ENCODE data around the gene CENPT.
A peak's percentile ranks its signal among the peaks of the same experiment; 100 is the strongest.

Gene CENPT

DNA sequence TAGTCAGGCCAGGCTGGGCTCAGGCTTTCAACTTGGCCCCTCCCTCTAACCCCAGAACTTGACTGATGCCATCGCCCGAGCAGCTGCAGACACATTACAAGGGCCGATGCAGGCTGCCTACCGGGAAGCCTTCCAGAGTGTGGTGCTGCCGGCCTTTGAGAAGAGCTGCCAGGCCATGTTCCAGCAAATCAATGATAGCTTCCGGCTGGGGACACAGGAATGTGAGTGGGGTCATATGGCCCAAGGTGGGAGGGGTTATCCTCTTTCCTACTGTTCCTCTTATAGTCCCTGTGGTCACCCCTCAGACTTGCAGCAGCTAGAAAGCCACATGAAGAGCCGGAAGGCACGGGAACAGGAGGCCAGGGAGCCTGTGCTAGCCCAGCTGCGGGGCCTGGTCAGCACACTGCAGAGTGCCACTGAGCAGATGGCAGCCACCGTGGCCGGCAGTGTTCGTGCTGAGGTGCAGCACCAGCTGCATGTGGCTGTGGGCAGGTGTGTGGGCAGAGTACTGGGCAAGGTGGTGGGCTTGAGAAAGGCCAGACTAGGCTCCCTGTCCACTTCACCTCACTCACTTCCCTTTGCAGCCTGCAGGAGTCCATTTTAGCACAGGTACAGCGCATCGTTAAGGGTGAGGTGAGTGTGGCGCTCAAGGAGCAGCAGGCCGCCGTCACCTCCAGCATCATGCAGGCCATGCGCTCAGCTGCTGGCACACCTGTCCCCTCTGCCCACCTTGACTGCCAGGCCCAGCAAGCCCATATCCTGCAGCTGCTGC is 35.1 kb upstream of the CENPT start:
- Mint-ChIP-seq H3K36me3 (peaks cover 57 to 64% of the 10 kb centered on the region in 2 donors), H3K27me3 (no peaks in the 10 kb centered on the region), H3K4me1 (peaks cover 4 to 14% of the 10 kb centered on the region in 2 donors), H3K9me3 (no peaks in the 10 kb centered on the region), H3K27ac (no peak overlapping the region), H3K4me3 (no peak overlapping the region)
- DNase-seq = no peak
- ATAC-seq (replicated peaks) = no peak

DNA sequence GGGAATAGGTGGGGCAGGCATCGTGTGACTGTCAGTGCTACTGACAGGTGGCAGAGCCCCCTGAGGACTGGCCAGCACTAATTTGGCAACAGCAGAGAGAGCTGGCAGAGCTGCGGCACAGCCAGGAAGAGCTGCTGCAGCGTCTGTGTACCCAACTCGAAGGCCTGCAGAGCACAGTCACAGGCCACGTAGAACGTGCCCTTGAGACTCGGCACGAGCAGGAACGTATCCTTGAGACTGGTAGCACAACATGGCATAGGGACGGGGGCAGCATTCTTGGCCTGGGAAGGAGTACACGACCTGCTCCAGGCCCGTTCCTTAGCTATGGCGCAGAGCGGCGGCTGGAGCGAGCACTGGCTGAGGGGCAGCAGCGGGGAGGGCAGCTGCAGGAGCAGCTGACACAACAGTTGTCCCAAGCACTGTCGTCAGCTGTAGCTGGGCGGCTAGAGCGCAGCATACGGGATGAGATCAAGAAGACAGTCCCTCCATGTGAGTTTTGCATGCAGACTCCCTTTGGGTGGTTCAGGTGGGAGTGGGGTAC is 34.2 kb upstream of the CENPT start:
- Mint-ChIP-seq H3K4me3 (no peak overlapping the region), H3K36me3 (peaks cover 63 to 71% of the 10 kb centered on the region in 2 donors), H3K27me3 (no peaks in the 10 kb centered on the region), H3K9me3 (no peaks in the 10 kb centered on the region), H3K4me1 (peaks cover 4 to 14% of the 10 kb centered on the region in 2 donors), H3K27ac (peak overlapping the region; percentile 6)
- no peak for ATAC-seq (replicated peaks)
- no peak for DNase-seq

DNA sequence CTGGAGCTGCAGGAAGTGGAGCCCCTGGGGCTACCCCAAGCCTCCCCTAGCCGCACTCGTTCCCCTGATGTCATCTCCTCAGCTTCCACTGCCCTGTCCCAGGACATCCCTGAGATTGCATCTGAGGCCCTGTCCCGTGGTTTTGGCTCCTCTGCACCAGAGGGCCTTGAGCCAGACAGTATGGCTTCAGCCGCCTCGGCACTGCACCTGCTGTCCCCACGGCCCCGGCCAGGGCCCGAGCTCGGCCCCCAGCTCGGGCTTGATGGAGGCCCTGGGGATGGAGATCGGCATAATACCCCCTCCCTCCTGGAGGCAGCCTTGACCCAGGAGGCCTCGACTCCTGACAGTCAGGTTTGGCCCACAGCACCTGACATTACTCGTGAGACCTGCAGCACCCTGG is 33.1 kb upstream of the CENPT start:
- ATAC-seq (replicated peaks) (no peak), DNase-seq (no peak)
- peak overlapping the region; percentile 54 for H3K27ac Mint-ChIP-seq
- H3K4me3 Mint-ChIP-seq = no peak overlapping the region
- no peaks in the 10 kb centered on the region for H3K9me3 Mint-ChIP-seq
- no peaks in the 10 kb centered on the region for H3K27me3 Mint-ChIP-seq
- H3K36me3 Mint-ChIP-seq = peaks cover 66 to 69% of the 10 kb centered on the region in 2 donors
- H3K4me1 Mint-ChIP-seq = peaks cover 8 to 21% of the 10 kb centered on the region in 2 donors

DNA sequence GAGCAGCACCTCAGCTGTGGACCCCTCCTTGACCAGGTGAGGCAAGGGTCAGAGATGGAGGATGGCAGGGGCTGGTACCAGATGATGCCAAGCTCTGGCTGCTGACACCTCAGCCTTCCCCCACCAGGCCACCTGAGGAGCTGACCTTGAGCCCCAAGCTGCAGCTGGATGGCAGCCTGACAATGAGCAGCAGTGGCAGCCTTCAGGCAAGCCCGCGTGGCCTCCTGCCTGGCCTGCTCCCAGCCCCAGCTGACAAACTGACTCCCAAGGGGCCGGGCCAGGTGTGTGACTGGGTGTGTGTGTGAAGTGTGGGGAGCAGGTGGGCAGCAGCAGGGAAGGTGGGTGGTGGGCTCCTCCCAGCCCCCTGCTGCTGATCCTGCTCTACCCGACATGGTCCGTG is 32.4 kb upstream of the CENPT start:
- Mint-ChIP-seq H3K36me3 (peaks cover 66 to 69% of the 10 kb centered on the region in 2 donors), H3K9me3 (no peaks in the 10 kb centered on the region), H3K4me1 (peaks cover 15 to 27% of the 10 kb centered on the region in 2 donors), H3K27ac (no peak overlapping the region), H3K4me3 (no peak overlapping the region), H3K27me3 (no peaks in the 10 kb centered on the region)
- no peak for ATAC-seq (replicated peaks)
- DNase-seq = no peak

DNA sequence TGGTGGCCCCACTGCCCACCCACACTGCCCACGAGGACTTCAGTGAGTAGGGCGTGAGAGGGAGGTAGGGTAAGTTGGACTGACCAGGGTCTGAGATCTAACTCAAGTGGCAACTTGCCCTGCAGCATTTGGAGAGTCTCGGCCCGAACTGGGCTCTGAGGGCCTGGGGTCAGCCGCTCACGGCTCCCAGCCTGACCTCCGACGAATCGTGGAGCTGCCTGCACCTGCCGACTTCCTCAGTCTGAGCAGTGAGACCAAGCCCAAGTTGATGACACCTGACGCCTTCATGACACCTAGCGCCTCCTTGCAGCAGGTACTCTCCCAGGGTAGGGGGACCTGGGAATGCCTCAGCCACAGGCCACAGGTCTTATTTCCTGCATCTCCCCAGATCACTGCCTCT is 32.0 kb upstream of the CENPT start:
- DNase-seq = no peak
- Mint-ChIP-seq H3K27ac (no peak overlapping the region), H3K36me3 (peaks cover 63 to 66% of the 10 kb centered on the region in 2 donors), H3K4me1 (peaks cover 18 to 30% of the 10 kb centered on the region in 2 donors), H3K4me3 (no peak overlapping the region), H3K9me3 (no peaks in the 10 kb centered on the region), H3K27me3 (no peaks in the 10 kb centered on the region)
- no peak for ATAC-seq (replicated peaks)

DNA sequence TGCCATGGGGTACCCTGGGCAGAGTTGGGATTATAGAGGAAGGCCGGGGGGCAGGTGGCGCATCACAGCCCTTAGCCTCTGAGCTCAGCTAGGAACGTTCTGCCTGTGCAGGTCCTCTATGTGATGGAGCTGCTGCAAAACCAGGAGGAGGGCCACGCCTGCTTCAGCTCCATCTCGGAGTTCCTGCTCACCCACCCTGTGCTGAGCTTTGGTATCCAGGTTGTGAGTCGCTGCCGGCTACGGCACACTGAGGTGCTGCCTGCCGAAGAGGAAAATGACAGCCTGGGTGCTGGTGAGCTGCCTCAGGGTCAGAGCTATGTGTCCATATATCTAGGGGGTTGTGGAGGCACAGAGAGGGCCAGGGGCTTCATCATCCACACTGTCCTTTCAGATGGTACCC is 31.4 kb upstream of the CENPT start:
- Mint-ChIP-seq H3K4me1 (peaks cover 23 to 32% of the 10 kb centered on the region in 2 donors), H3K27me3 (no peaks in the 10 kb centered on the region), H3K9me3 (no peaks in the 10 kb centered on the region), H3K27ac (no peak overlapping the region), H3K36me3 (peaks cover 59 to 63% of the 10 kb centered on the region in 2 donors), H3K4me3 (no peak overlapping the region)
- ATAC-seq (replicated peaks) (no peak), DNase-seq (no peak)

DNA sequence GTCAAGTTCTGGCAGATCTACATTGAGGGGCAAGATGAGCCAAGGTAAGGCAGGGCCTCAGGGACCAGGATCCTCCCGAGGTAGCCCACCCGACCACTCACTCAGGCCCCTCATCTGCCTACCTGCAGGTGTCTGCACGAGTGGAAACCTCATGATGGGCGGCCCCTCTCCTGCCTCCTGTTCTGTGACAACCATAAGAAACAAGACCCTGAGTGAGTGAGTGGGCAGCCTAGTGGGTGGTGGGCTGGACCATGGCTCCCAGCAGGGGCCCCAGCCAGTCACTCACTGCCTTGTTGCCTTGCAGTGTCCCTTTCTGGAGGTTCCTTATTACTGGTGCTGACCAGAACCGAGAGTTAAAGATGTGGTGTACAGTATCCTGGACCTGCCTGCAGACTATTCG is 30.7 kb upstream of the CENPT start:
- DNase-seq (no peak), ATAC-seq (replicated peaks) (no peak)
- H3K9me3 Mint-ChIP-seq = no peaks in the 10 kb centered on the region
- H3K4me1 Mint-ChIP-seq = peaks cover 22 to 30% of the 10 kb centered on the region in 2 donors
- H3K27me3 Mint-ChIP-seq = no peaks in the 10 kb centered on the region
- H3K4me3 Mint-ChIP-seq = no peak overlapping the region
- no peak overlapping the region for H3K27ac Mint-ChIP-seq
- peaks cover 53 to 57% of the 10 kb centered on the region in 2 donors for H3K36me3 Mint-ChIP-seq

DNA sequence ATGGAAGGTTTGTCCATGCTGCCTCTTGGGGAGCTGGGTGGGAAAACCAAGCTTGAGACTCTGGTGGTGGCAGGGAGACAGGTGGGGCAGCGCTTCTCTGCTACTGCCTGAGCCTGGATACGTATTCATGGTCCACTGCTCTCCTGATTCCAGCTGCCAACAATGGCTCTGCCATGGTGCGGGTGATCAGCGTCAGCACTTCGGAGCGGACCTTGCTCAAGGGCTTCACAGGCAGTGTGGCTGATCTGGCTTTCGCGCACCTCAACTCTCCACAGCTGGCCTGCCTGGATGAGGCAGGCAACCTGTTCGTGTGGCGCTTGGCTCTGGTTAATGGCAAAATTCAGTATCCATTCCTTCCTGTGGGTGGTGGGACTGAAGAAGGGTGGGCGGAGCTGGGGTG is 29.6 kb upstream of the CENPT start:
- Mint-ChIP-seq H3K36me3 (peaks cover 45 to 49% of the 10 kb centered on the region in 2 donors), H3K9me3 (no peaks in the 10 kb centered on the region), H3K27me3 (no peaks in the 10 kb centered on the region), H3K4me3 (no peak overlapping the region), H3K4me1 (peaks cover 24 to 36% of the 10 kb centered on the region in 2 donors), H3K27ac (no peak overlapping the region)
- no peak for ATAC-seq (replicated peaks)
- no peak for DNase-seq

DNA sequence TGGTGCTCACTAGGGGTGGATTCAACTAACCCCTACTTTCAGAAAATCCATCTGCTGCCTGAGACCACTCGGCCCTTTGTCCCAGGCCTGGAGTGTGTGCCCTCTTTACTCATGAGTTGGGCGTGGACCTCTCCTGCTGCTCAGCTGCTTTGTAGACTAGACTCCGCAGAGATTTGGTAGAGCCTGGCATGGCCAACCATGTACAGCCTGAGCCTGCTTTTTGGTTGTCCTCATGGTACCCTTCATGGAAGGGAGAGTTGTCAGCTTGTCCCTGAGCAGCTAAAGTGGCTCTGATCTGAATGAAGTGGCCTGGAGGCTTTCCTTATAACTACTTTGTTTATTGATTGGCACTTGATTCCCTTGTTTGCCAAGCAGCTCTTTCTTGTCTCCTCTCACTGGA is 26.9 kb upstream of the CENPT start:
- H3K36me3 Mint-ChIP-seq = peaks cover 21 to 36% of the 10 kb centered on the region in 2 donors
- H3K4me1 Mint-ChIP-seq = peaks cover 24 to 37% of the 10 kb centered on the region in 2 donors
- H3K4me3 Mint-ChIP-seq = peak overlapping the region; percentile 83 to 95
- DNase-seq (no peak), ATAC-seq (replicated peaks) (no peak)
- peak overlapping the region; percentile 79 for H3K27ac Mint-ChIP-seq
- no peaks in the 10 kb centered on the region for H3K9me3 Mint-ChIP-seq
- no peaks in the 10 kb centered on the region for H3K27me3 Mint-ChIP-seq

DNA sequence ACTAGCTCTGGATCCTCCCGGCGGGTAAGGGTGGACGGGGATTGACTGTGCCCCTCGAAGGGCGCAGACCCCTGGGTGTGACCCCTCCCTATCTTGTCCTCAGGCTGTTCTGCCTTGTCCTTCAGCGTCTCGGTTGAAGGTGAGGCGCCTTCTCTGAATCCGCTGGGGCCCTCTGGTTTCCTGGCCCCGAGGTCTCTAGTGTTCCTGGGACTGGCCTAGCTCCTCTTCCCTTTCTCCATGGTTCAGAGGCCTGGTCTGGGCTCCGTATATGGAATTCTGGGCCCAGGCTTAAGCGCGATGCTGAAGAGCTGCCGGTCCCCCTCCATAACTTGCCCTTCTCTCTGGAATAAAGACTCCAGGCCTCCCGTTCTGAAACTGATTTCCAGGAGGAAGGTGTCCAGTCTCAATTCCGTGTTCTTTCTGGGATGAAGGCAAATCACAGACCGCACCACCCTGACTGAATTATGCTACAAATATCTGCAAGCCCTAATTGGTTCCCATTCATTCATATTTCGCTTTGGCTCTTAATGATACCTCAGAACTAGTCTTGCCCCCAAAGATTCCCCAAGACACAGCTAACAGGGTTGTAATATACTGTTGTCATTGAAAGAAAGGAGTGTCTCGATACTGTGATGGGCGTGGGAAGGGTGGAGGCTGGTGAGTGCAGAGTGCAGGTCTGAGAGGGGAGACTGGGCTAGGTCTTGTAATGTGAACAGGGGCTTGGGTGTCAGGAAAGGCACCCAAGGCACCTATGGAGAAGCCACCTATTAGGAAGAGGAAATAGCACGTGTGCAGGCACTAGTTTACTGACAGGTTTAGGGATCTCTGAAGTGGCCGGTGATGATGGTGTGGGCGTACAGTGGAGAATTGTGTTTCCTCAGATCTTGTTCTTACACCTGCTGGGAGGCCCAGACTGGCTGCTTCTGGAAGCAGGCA is 26.2 kb upstream of the CENPT start:
- peak in 1 of 2 donors; percentile 16 for ATAC-seq (replicated peaks)
- H3K27ac Mint-ChIP-seq = peak overlapping the region; percentile 79

DNA sequence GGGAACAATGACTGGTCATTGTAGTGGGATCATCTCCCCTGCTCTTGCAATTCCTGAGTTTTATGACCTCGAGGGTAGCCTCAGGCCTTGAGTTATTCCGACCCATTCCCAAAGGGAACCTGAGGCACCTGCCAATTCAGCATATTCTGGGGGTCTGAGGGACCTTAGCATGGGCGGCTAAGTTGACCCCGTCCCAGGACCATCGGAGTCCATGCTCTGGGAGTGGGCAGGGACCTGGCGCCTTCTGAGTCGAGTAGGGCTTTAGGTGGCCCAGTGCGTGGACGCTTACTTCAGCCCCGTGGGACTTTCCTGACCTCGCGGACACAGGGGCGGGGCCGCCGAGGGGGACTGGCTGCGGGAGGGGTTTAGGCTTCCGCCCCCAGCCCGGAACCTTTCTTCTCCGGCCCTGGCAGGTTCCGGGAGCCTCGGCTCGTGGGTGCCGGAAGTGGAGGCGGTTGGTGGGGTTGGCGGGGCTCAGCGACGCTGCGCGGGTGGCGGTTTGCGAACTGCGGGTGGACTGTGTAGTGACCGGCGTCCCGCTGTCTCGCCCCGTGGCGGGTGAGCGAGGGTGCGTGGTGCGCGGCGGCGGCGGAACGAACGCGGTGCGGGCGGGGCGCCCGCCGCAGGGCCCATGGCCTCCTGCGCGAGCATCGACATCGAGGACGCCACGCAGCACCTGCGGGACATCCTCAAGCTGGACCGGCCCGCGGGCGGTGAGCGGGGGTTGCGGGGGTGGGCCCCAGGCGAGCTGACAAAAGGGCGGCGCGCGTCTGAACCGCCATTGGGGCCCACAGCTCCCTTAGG is 25.3 kb upstream of the CENPT start, which contains the start of gene EDC4:
Gene EDC4, plus strand, starts transcription at position 422 of the 804 bp plus-strand sequence. Its CDS starts 210 bp downstream, at position 632.
- Mint-ChIP-seq H3K27me3 (no peaks in the 10 kb centered on the region), H3K4me1 (peaks cover 24 to 37% of the 10 kb centered on the region in 2 donors), H3K36me3 (peaks cover 16 to 24% of the 10 kb centered on the region in 2 donors), H3K9me3 (no peaks in the 10 kb centered on the region), H3K4me3 (peak within 1 kb of the TSS; percentile 83 to 95), H3K27ac (peak within 1 kb of the TSS; percentile 95)
- peak; percentile 92 to 97 for ATAC-seq (replicated peaks)
- DNase-seq = peak; percentile 87

More for the DNA sequence above, 26.2 kb upstream of the CENPT start:
- Mint-ChIP-seq H3K36me3 (peaks cover 15 to 29% of the 10 kb centered on the region in 2 donors), H3K9me3 (no peaks in the 10 kb centered on the region), H3K4me1 (peaks cover 24 to 37% of the 10 kb centered on the region in 2 donors), H3K27me3 (no peaks in the 10 kb centered on the region), H3K4me3 (peak overlapping the region; percentile 83 to 95)
- DNase-seq = no peak

DNA sequence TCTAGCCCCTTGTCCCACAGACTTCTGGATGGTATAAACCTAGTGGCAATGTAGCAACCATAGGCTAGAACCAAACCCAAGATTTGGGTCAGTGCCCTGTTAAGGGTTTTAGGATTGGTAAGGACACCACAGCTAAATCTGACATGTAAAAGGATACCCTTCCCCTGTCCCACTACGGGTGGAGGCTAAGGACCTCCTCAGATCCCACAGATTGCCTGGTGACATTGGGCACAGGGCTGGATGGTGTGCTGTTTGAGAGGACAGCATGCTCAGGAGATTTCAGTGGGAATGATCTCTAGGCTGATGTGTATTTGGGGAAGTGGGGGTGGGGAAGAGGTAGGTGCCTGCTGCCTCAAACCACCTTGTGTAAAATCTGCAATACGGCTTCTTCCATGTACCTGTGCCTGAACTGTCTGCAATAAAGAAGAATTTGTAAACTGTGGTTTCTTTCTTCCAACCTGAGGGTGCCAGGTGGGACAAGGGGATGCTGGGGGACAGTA is 24.7 kb upstream of the CENPT start:
- peak overlapping the region; percentile 83 to 95 for H3K4me3 Mint-ChIP-seq
- DNase-seq (no peak), ATAC-seq (replicated peaks) (no peak)
- H3K27ac Mint-ChIP-seq = peak overlapping the region; percentile 95
- H3K36me3 Mint-ChIP-seq = peaks cover 11 to 17% of the 10 kb centered on the region in 2 donors
- peaks cover 24 to 37% of the 10 kb centered on the region in 2 donors for H3K4me1 Mint-ChIP-seq
- H3K9me3 Mint-ChIP-seq = no peaks in the 10 kb centered on the region
- no peaks in the 10 kb centered on the region for H3K27me3 Mint-ChIP-seq

DNA sequence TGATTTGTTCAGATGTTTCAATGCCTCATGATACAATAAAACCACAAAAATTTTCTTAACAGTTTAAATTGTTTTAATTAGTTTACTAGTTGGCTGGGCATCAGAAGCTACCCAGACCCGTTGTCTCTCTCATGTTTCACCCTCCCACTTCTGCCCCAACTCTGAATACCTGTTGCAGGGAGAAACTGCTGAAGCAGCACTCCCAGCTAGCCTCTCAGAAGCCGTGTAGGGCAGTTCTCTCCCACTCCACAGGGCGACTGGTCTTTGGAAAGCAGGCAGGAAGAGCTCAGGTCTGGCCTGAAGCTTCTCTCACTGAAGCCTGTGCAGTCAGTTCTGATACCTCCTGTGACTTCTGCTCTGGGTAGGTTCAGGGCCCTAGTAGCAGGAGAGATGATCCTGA is 23.8 kb upstream of the CENPT start:
- H3K4me3 Mint-ChIP-seq = no peak overlapping the region
- DNase-seq = no peak
- H3K27ac Mint-ChIP-seq = no peak overlapping the region
- no peaks in the 10 kb centered on the region for H3K9me3 Mint-ChIP-seq
- peaks cover 24 to 37% of the 10 kb centered on the region in 2 donors for H3K4me1 Mint-ChIP-seq
- peaks cover 9 to 16% of the 10 kb centered on the region in 2 donors for H3K36me3 Mint-ChIP-seq
- H3K27me3 Mint-ChIP-seq = no peaks in the 10 kb centered on the region
- ATAC-seq (replicated peaks) = no peak

Measured in stimulated activated naive B cell treated with anti-CD40 and anti-IgM and Interleukin-4, amounts not matched to agents 10 μg/mL and 1 μg/mL and 100 μg/mL, for 72 hours (primary cell).